ENCODE data around the gene LUZP2.

GRCh38 chr11:24543771-24544170 lies 46.9 kb downstream of the LUZP2 start:
- TF ChIP-seq CTCF (IDR thresholded peaks at IDR 0.05) (no peak), POLR2A (IDR thresholded peaks at IDR 0.05; ENCODE audit: low read depth) (no peak), EP300 (IDR thresholded peaks at IDR 0.05) (no peak), POLR2AphosphoS5 (IDR thresholded peaks at IDR 0.05) (no peak)
